HG02623 (cell line): ENCODE measurements around the gene BSDC1.

ENCODE experiments used
- ATAC-seq: cut with Tn5 transposase; IDR thresholded peaks from one replicate; pipeline ENCODE4 v1.9.1; 2021; ENCODE audit warnings: moderate library complexity; ENCODE audit not compliant: unreplicated experiment

Gene BSDC1

DNA sequence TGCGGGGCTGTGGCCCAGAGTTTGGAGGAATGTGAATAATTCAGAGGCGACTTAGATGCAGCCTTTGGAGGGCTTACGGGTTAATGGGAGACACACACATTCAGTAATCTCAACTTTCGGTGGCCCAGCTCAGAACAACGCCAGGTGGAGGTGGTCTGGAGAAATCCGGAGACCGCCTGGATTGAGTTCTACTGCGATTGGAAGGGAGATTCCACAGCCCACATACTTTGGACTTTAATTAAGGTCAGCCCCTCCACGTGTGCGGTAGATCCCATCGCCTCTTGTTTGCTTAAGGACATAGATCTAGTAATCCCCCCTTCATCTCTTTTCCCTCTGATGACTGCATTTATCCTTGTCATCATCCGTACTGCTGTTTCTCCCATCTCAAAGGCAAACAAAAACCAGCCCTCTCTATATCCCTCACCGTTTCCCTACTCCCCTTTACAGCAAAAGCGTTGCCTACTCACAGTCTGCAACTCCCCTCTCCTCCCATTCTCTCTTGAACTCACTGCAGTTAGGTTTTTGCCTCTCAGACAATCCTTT, 720 bp upstream of the BSDC1 start:
- no peak for ATAC-seq

DNA sequence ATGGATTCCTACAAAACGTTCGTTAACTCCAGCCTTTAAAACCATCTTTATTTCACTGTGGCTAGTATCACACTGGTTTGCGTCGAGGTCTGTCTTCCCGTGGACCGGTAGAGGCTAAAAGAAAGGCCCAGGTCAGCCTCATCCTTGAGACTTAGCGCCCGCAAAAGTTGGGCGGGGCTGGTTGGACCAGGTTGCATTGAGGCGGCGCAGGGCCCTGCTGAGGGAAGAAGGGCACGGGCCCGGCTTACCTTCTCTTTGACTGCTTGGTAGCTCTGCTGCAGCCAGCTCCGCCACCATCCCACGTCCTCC, 455 bp downstream of the BSDC1 start:
- no peak for ATAC-seq

GRCh38 chr1:32393136-32393535, 1.1 kb downstream of the BSDC1 start:
- no peak for ATAC-seq

DNA sequence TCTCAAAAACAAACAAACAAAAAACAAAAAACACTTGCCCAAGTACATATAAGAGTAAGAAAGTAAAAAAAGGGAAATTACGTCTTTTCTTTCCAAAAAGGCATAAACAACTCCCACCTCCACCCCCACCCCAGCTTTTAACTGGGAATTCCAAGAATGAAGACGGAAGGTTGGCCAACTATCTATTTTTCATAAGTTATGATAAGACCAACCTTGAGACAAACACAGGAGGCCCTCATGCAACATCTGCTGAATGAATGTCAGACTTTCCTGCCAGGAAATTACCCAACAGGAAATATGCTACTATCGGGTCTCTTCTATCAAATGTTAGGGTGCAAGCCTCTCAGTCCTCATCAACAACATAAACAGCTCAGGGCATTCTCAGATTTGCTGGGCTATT, 1.9 kb downstream of the BSDC1 start:
- no peak for ATAC-seq

- ATAC-seq = no peak
These were observed 3.1 kb downstream of the BSDC1 start for GRCh38 chr1:32390904-32391870.

DNA sequence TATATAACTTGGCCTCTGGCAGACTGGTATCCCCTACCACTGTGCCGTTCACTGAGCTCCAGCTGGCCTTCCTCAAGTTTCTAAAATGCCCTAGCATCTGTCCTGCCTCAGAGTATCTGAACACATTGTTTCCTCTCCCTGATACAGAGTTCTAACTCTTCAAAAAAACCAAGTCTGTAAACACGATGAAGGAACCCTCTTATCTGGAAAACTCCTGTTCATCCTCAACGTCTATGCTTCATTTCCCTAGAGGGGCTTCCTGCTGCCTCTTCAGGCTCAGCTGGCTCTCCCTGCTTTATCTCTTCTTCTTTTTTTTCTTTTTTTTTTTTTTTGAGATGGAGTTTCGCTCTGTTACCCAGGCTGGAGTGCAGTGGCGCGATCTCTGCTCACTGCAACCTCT, 5.6 kb downstream of the BSDC1 start:
- no peak for ATAC-seq

GRCh38 chr1:32386676-32387392, 7.4 kb downstream of the BSDC1 start:
- no peak for ATAC-seq

DNA sequence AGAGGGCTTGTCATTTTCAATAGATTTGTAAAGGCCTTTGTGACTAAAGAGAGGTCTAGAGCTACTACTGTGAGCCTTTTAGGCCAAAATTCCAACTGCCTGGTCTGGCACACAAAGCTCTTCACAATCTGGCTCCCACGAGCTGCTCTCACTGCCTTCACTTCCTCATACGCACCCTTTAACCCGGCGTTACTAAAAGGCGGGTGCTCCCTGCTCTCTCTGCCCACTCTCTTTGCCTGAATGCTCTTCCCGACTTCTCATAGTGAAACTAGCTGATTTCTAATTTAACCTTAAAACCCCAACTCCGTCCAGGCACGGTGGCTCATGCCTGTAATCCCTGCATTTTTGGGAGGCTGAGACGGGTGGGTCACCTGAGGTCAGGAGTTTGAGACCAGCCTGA, 14.2 kb downstream of the BSDC1 start:
- no peak for ATAC-seq

- ATAC-seq = no peak
These were observed 16.6 kb downstream of the BSDC1 start for GRCh38 chr1:32377541-32378220.

DNA sequence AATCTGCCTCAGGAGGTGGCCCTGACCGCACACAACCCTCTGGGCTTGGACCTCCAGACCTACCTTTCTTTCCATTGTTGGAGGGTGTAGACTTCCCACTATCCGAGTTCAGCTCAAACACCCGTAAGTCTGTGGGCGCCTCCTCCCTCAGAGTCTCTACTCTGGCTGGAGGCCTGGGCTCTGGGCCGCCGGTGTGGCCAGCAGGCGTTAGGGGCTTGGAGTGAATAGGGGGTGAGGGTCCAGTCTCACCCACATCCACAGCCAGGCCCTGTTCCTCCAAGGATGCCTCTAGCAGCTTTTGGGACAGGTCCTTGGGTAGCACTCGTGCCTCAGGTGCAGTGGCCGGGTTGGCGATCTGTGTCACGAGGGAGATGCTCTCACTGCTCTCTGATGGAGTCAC, 18.0 kb downstream of the BSDC1 start:
- ATAC-seq = no peak

- no peak for ATAC-seq
These were observed 20.1 kb downstream of the BSDC1 start for GRCh38 chr1:32373996-32374592.

- ATAC-seq = no peak
These were observed 22.0 kb downstream of the BSDC1 start for GRCh38 chr1:32372149-32372756.

- no peak for ATAC-seq
These were observed 26.2 kb downstream of the BSDC1 start for GRCh38 chr1:32367912-32368635.

DNA sequence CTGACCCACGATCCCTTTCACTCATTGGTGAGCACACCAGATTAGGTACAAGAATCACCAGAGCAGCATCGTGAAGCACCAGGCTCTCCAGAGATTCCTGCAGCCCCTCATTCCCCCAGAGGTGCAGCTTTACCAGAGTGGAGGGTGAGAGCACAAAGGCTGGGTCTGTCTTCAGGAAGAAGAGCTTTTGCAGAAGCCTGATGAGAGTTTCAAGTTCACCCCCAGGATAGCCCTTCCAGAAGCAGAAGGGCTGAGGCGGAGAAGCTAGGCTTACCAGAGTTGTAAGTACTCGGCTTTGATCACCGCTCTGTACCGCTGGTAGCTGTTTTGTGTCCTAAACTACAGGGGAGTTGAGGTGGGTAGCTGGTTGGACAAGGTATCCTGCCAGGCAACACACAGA, 28.8 kb downstream of the BSDC1 start:
- ATAC-seq = no peak

DNA sequence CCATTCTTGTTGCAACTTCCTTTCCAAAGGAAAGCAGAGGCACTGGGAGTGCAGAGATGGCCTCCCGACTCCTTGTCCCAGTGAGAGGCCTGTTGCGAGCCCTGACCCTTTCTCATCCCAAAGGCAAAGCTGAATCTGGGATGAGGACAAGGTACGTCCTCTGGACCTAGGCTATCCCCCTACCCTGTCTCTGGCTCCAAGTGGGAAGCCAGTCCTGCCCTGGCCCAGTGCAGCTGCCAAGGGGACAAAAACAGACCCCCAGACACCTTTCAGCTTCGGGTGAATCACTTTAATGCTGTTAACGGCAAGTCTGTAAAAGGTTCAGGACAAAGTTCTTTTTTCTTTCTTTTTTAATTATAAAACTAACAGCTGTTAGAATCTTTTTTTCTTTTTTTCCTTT, 29.4 kb downstream of the BSDC1 start:
- no peak for ATAC-seq

- no peak for ATAC-seq
These were observed 30.5 kb downstream of the BSDC1 start for GRCh38 chr1:32363713-32364112.

- no peak for ATAC-seq
These were observed 31.5 kb downstream of the BSDC1 start, which contains the start of the genes FAM229A and TSSK3 for GRCh38 chr1:32362474-32363313. Gene FAM229A, minus strand, starts transcription at chr1:32362485. Its CDS starts 394 bp downstream, at chr1:32362091. Gene TSSK3, plus strand, starts transcription at chr1:32362539. Its CDS starts 163 bp downstream, at chr1:32362702.

- no peak for ATAC-seq
These were observed 32.4 kb downstream of the BSDC1 start for GRCh38 chr1:32361674-32362473.
